B cell (primary cell): ENCODE results near the gene CATSPERD. TPM values are rescaled to one million over a fixed set of nuclear protein-coding genes. Genes with fewer than 3 reads are reported as not detected.

ENCODE experiments used
- ATAC-seq: fragments of 200-7000 bp; cut with Tn5 transposase; one replicate; pipeline ENCODE4 v1.10.0; 2021; ENCODE audit warnings: low read depth, mild to moderate bottlenecking, moderate number of reproducible peaks, moderate library complexity
- CTCF ChIA-PET: fragments of 350-600 bp; sonication (Branson Sonifier 250); formaldehyde crosslinking; loops from one replicate; lab custom pipeline; 2021; ENCODE audit warnings: antibody characterized with exemption, inconsistent platforms; lab: Charles Lee
- POLR2A ChIA-PET: fragments of 350-600 bp; sonication (Branson Sonifier 250); formaldehyde crosslinking; loops from one replicate; lab custom pipeline; 2021; ENCODE audit warnings: antibody characterized with exemption; lab: Charles Lee
- DNase-seq: peaks from one replicate; pipeline ENCODE4 v3.0.0; 2013
- H2AFZ ChIP-seq: 2 replicates; pipeline ENCODE4 v1.6.1; 2012; ENCODE audit warnings: mild to moderate bottlenecking, low read depth, low read length; ENCODE audit not compliant: insufficient read depth, poor library complexity, severe bottlenecking
- H3K27ac ChIP-seq, 2 donors: 1 replicate in 1 of 2; 2 replicates in 1 of 2; pipeline ENCODE4 v1.5.1; 2012 to 2013; ENCODE audit warnings: low read length in 2 of 2, mild to moderate bottlenecking in 2 of 2, moderate library complexity in 1 of 2
- H3K27me3 ChIP-seq, 4 experiments: fragments of 200-600 bp in 1 of 4; sonication (generic) in 1 of 4; replicated peaks in 1 of 4; 1 replicate in 2 of 4; 2 replicates in 2 of 4; pipeline versions ENCODE4 v1.6.1 to v1.7.0; 2013 to 2016; ENCODE audit warnings: low read length in 3 of 4, mild to moderate bottlenecking in 2 of 4, mixed read lengths in 1 of 4, moderate library complexity in 1 of 4; ENCODE audit not compliant: insufficient read depth in 4 of 4, control insufficient read depth in 3 of 4; ENCODE audit errors: control extremely low read depth in 1 of 4
- H3K36me3 ChIP-seq, 2 experiments: replicated peaks in 1 of 2; 1 replicate in 1 of 2; 2 replicates in 1 of 2; pipeline versions ENCODE4 v1.6.1 to v1.7.1; 2013; ENCODE audit warnings: low read length in 1 of 2; ENCODE audit not compliant: insufficient read depth in 2 of 2, control insufficient read depth in 1 of 2; ENCODE audit errors: control extremely low read depth in 1 of 2, extremely low read depth in 1 of 2
- H3K4me1 ChIP-seq, 2 donors: fragments of 200-600 bp in 1 of 2; sonication (generic) in 1 of 2; 1 replicate in 1 of 2; 2 replicates in 1 of 2; pipeline versions ENCODE4 v1.5.1 to v1.6.1; 2013 to 2017; ENCODE audit warnings: low read length in 2 of 2; ENCODE audit not compliant: control insufficient read depth in 2 of 2, insufficient read depth in 2 of 2
- H3K4me2 ChIP-seq: replicated peaks from 2 replicates; pipeline ENCODE3; 2012; ENCODE audit warnings: mild to moderate bottlenecking, low read depth, low read length; ENCODE audit not compliant: poor library complexity, severe bottlenecking
- H3K4me3 ChIP-seq, 5 experiments: fragments of 200-600 bp in 1 of 5; sonication (generic) in 1 of 5; 1 replicate in 3 of 5; 2 replicates in 2 of 5; pipeline versions ENCODE4 v1.5.1 to v1.7.0; 2011 to 2016; ENCODE audit warnings: low read length in 4 of 5, mild to moderate bottlenecking in 4 of 5, low read depth in 2 of 5, control low read depth in 1 of 5, moderate library complexity in 1 of 5; ENCODE audit not compliant: insufficient read depth in 1 of 5; ENCODE audit errors: control extremely low read depth in 1 of 5, extremely low read depth in 1 of 5
- H3K79me2 ChIP-seq: fragments of 200-600 bp; sonication (generic); one replicate; pipeline ENCODE4 v1.6.0; 2016; ENCODE audit warnings: low read length; ENCODE audit not compliant: control insufficient read depth, insufficient read depth
- H3K9ac ChIP-seq: fragments of 200-600 bp; sonication (generic); 2 replicates; pipeline ENCODE4 v1.6.1; 2017; ENCODE audit warnings: mild to moderate bottlenecking, low read length, moderate library complexity
- H3K9me3 ChIP-seq, 3 donors: one replicate each; pipeline versions ENCODE4 v1.6.1 to v1.7.1; 2013; ENCODE audit warnings: low read length in 2 of 3; ENCODE audit not compliant: control insufficient read depth in 2 of 3, insufficient read depth in 1 of 3; ENCODE audit errors: control extremely low read depth in 1 of 3
- H4K20me1 ChIP-seq: 2 replicates; pipeline ENCODE4 v1.6.0; 2012; ENCODE audit warnings: mild to moderate bottlenecking, low read length; ENCODE audit not compliant: insufficient read depth, control insufficient read depth, poor library complexity, severe bottlenecking
- H3K27ac Mint-ChIP-seq: one replicate; pipeline ENCODE4 v1.8.0; 2021; ENCODE audit warnings: mixed read lengths
- H3K27me3 Mint-ChIP-seq: one replicate; pipeline ENCODE4 v1.8.0; 2021; ENCODE audit warnings: mixed read lengths
- H3K4me1 Mint-ChIP-seq: one replicate; pipeline ENCODE4 v1.8.0; 2021; ENCODE audit warnings: mixed read lengths
- H3K4me3 Mint-ChIP-seq: one replicate; pipeline ENCODE4 v1.8.0; 2021; ENCODE audit warnings: mixed read lengths
- H3K9me3 Mint-ChIP-seq: one replicate; pipeline ENCODE4 v1.8.0; 2022; ENCODE audit warnings: mixed read lengths; ENCODE audit not compliant: insufficient read depth
- CTCF ChIP-seq: fragments of 200-600 bp; IDR thresholded peaks from one replicate; pipeline ENCODE4 v1.8.0; 2022; ENCODE audit warnings: antibody characterized with exemption, mild to moderate bottlenecking
- EZH2 ChIP-seq: IDR thresholded peaks from 2 replicates; pipeline ENCODE4 v1.6.1; 2012; ENCODE audit warnings: borderline replicate concordance, low read depth, mild to moderate bottlenecking, moderate library complexity, low read length; ENCODE audit not compliant: insufficient read depth, poor library complexity, severe bottlenecking
- WGBS: methylation state at CpG from one replicate; pipeline ENCODE4 v1.1.5; 2013; ENCODE audit warnings: missing lambda C conversion rate; ENCODE audit not compliant: insufficient coverage; 5-methylcytosine and 5-hydroxymethylcytosine counted together
- intact Hi-C: fragments of 100-400 bp; cut with micrococcal nuclease; formaldehyde crosslinking; loops from one replicate; pipeline ENCODE4 v1.10.0; 2022
- polyA plus RNA-seq: library from polyadenylated mRNA; depleted of rRNA; stranded (reverse); fragments of >200 nt; gene quantifications from 2 replicates; pipeline ENCODE4 v1.2.3, GENCODE V29; 2012
- total RNA-seq, 2 donors: library from RNA; stranded (reverse); fragments of 120-200 nt in 1 of 2; gene quantifications; 1 replicate in 1 of 2; 2 replicates in 1 of 2; pipeline versions ENCODE4 v1.2.3 to v1.2.4, GENCODE V29; 2013 to 2022

CATSPERD gene
- total and polyA plus RNA-seq, 2 donors (not counting 1 experiment from before 2014, with no cell fraction given) = not detected

- H3K27me3 ChIP-seq = no peaks in the 10 kb centered on the region
- peak; percentile 40 for DNase-seq
- 89% methylated on average over 29 of the region's 39 CpGs for WGBS
- no peak for TF ChIP-seq EZH2
- no peak for TF ChIP-seq CTCF
- H3K79me2 ChIP-seq = peaks cover 41% of the 10 kb centered on the region
- peaks cover 81% of the 10 kb centered on the region for H4K20me1 ChIP-seq
- Mint-ChIP-seq H3K9me3 (no peaks in the 10 kb centered on the region), H3K4me1 (peaks cover 30% of the 10 kb centered on the region), H3K4me3 (no peak overlapping the region), H3K27ac (peak overlapping the region; percentile 86), H3K27me3 (no peaks in the 10 kb centered on the region)
- peaks cover 0 to 57% of the 10 kb centered on the region in 2 experiments for H3K36me3 ChIP-seq
- no peak overlapping the region for H3K27ac ChIP-seq
- H3K9me3 ChIP-seq = no peaks in the 10 kb centered on the region
- peaks cover 3 to 23% of the 10 kb centered on the region in 2 donors for H3K4me1 ChIP-seq
- no peak overlapping the region for H2AFZ ChIP-seq
- CTCF ChIA-PET = interaction anchor here (0.5 kb wide), 1 partner anchor 78 kb away, joined by 3 read pairs; no protein-coding TSS in a partner anchor
- intact Hi-C loops = loop anchor here (5.0 kb wide), 1 partner anchor 971 kb away; the partner anchor contains the start of gene DPP9
- POLR2A ChIA-PET = interaction anchor here (0.7 kb wide), 1 partner anchor 161 kb away, joined by 3 read pairs; no protein-coding TSS in a partner anchor
- ATAC-seq = no peak
- H3K4me2 ChIP-seq = no peak overlapping the region
- H3K9ac ChIP-seq = no peak overlapping the region
- no peak overlapping the region for H3K4me3 ChIP-seq
Observed at GRCh38 chr19:5693195-5694166, 27.0 kb upstream of the CATSPERD start.
